ENCODE measurements around the gene WDR31.

- TF ChIP-seq CTCF (conservative IDR thresholded peaks at IDR 0.05; ENCODE audit: low read depth, low read length) (no peak), POLR2A (IDR thresholded peaks at IDR 0.05; ENCODE audit: low read depth, low read length) (no peak), CEBPB (IDR thresholded peaks at IDR 0.05; ENCODE audit: low read depth, low read length) (no peak), RAD21 (IDR thresholded peaks at IDR 0.05; ENCODE audit: low read length) (no peak), NFE2L2 (IDR thresholded peaks at IDR 0.05; ENCODE audit: low read depth, low read length) (no peak), RFX5 (IDR thresholded peaks at IDR 0.05; ENCODE audit: low read depth, low read length) (no peak), RCOR1 (IDR thresholded peaks at IDR 0.05; ENCODE audit: insufficient replicate concordance, low read length) (no peak), ELK1 (IDR thresholded peaks at IDR 0.05; ENCODE audit: borderline replicate concordance, low read depth, low read length) (no peak), CHD1 (IDR thresholded peaks at IDR 0.05; ENCODE audit: low read depth, low read length) (no peak), SMC3 (IDR thresholded peaks at IDR 0.05; ENCODE audit: low read depth, low read length) (no peak), MAZ (IDR thresholded peaks at IDR 0.05; ENCODE audit: borderline replicate concordance, low read depth, low read length) (no peak)
These were observed 40.9 kb downstream of the WDR31 start for GRCh38 chr9:113298924-113299770.

Data from IMR-90 (cell line).